Activated naive CD8-positive, alpha-beta T cell treated with anti-CD3 and anti-CD28 coated beads, Interleukin-2, amount 10 ng/mL, durations not matched to agents 7 days and 5 days (primary cell): ENCODE results near the gene GRM8. TPM values are rescaled to one million over a fixed set of nuclear protein-coding genes. Genes with fewer than 3 reads are reported as not detected.

ENCODE experiments used
- ATAC-seq: fragments of 150-1000 bp; cut with Tn5 transposase; one replicate; pipeline ENCODE4 v1.10.0; 2021; ENCODE audit warnings: low read depth, moderate library complexity
- POLR2A ChIA-PET: fragments of 350-600 bp; sonication (Branson Sonifier 250); formaldehyde crosslinking; loops from one replicate; lab custom pipeline; 2021; ENCODE audit warnings: antibody characterized with exemption; lab: Charles Lee
- DNase-seq: peaks from one replicate; pipeline ENCODE4 v3.0.0; 2021
- H3K27ac Mint-ChIP-seq: one replicate; pipeline ENCODE4 v1.8.0; 2022; ENCODE audit warnings: mild to moderate bottlenecking, mixed read lengths
- H3K27me3 Mint-ChIP-seq: one replicate; pipeline ENCODE4 v1.8.0; 2022; ENCODE audit warnings: mild to moderate bottlenecking, moderate library complexity, mixed read lengths
- H3K36me3 Mint-ChIP-seq: one replicate; pipeline ENCODE4 v1.8.0; 2021; ENCODE audit warnings: mild to moderate bottlenecking, mixed read lengths
- H3K4me1 Mint-ChIP-seq: one replicate; pipeline ENCODE4 v1.8.0; 2021; ENCODE audit warnings: mixed read lengths
- H3K4me3 Mint-ChIP-seq: one replicate; pipeline ENCODE4 v1.8.0; 2022; ENCODE audit warnings: mild to moderate bottlenecking, moderate library complexity, mixed read lengths
- H3K9me3 Mint-ChIP-seq: one replicate; pipeline ENCODE4 v1.8.0; 2021; ENCODE audit warnings: mixed read lengths
- total RNA-seq, 2 experiments: library from RNA; stranded (reverse); gene quantifications; one replicate each; pipeline ENCODE4 v1.2.3, GENCODE V29; 2021

The GRM8 gene
- total RNA-seq, 2 experiments from 2014 or later: not detected

GRCh38 chr7:127209886-127210285 lies 42.9 kb downstream of the GRM8 start:
- H3K4me1 Mint-ChIP-seq: no peaks in the 10 kb centered on the region
- no peak for DNase-seq
- ATAC-seq: no peak
- POLR2A ChIA-PET: no interaction called here
- H3K36me3 Mint-ChIP-seq: no peaks in the 10 kb centered on the region
- H3K4me3 Mint-ChIP-seq: no peak overlapping the region
- peaks cover 3% of the 10 kb centered on the region for H3K9me3 Mint-ChIP-seq
- H3K27me3 Mint-ChIP-seq: peaks cover 4% of the 10 kb centered on the region
- H3K27ac Mint-ChIP-seq: no peak overlapping the region

GRCh38 chr7:127208860-127209259 lies 43.9 kb downstream of the GRM8 start:
- H3K36me3 Mint-ChIP-seq: no peaks in the 10 kb centered on the region
- ATAC-seq (no peak), DNase-seq (no peak)
- peaks cover 3% of the 10 kb centered on the region for H3K9me3 Mint-ChIP-seq
- H3K4me1 Mint-ChIP-seq: no peaks in the 10 kb centered on the region
- no peak overlapping the region for H3K27ac Mint-ChIP-seq
- POLR2A ChIA-PET: no interaction called here
- no peak overlapping the region for H3K4me3 Mint-ChIP-seq
- H3K27me3 Mint-ChIP-seq: peaks cover 4% of the 10 kb centered on the region

DNA sequence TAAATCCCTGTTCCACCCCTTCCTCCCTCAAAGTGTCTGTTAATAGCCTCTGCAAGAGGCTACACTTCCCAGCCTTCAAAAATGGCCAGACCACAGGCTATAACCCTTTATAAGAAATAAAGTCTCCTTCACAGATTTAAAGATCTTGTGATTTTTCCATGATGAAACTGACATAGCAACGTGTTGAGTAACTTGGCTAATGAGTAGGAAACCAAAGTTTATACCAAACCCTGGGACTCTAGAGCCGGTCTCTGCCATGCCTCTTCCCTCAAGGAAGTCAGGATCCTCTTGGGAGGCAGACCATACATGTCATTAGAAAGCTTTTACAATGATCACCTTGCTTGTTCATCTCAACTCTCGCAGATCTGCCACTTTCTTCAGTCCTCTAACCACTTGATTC lies 44.4 kb downstream of the GRM8 start:
- Mint-ChIP-seq H3K4me3 (no peak overlapping the region), H3K36me3 (no peaks in the 10 kb centered on the region), H3K27ac (no peak overlapping the region), H3K4me1 (no peaks in the 10 kb centered on the region), H3K9me3 (peaks cover 3% of the 10 kb centered on the region), H3K27me3 (peaks cover 4% of the 10 kb centered on the region)
- no peak for ATAC-seq
- DNase-seq: no peak
- POLR2A ChIA-PET: no interaction called here

GRCh38 chr7:127207806-127208205 lies 44.9 kb downstream of the GRM8 start:
- Mint-ChIP-seq H3K4me1 (no peaks in the 10 kb centered on the region), H3K9me3 (no peaks in the 10 kb centered on the region), H3K27me3 (peaks cover 4% of the 10 kb centered on the region), H3K4me3 (no peak overlapping the region), H3K36me3 (no peaks in the 10 kb centered on the region), H3K27ac (no peak overlapping the region)
- DNase-seq: no peak
- POLR2A ChIA-PET: no interaction called here
- no peak for ATAC-seq

- no peaks in the 10 kb centered on the region for H3K4me1 Mint-ChIP-seq
- H3K36me3 Mint-ChIP-seq: no peaks in the 10 kb centered on the region
- peaks cover 4% of the 10 kb centered on the region for H3K27me3 Mint-ChIP-seq
- H3K9me3 Mint-ChIP-seq: no peaks in the 10 kb centered on the region
- POLR2A ChIA-PET: no interaction called here
- no peak for DNase-seq
- ATAC-seq: no peak
- no peak overlapping the region for H3K4me3 Mint-ChIP-seq
- H3K27ac Mint-ChIP-seq: no peak overlapping the region
These were observed 45.5 kb downstream of the GRM8 start for GRCh38 chr7:127207230-127207629.

- Mint-ChIP-seq H3K4me1 (no peaks in the 10 kb centered on the region), H3K4me3 (no peak overlapping the region), H3K27me3 (no peaks in the 10 kb centered on the region), H3K36me3 (no peaks in the 10 kb centered on the region), H3K9me3 (no peaks in the 10 kb centered on the region), H3K27ac (no peak overlapping the region)
- DNase-seq (no peak), ATAC-seq (no peak)
- POLR2A ChIA-PET: no interaction called here
These were observed 58.2 kb downstream of the GRM8 start for GRCh38 chr7:127194571-127194970.

- Mint-ChIP-seq H3K4me1 (no peaks in the 10 kb centered on the region), H3K27ac (no peak overlapping the region), H3K4me3 (no peak overlapping the region), H3K27me3 (peaks cover 14% of the 10 kb centered on the region), H3K9me3 (no peaks in the 10 kb centered on the region), H3K36me3 (no peaks in the 10 kb centered on the region)
- ATAC-seq (no peak), DNase-seq (no peak)
- POLR2A ChIA-PET: no interaction called here
These were observed 62.9 kb downstream of the GRM8 start for GRCh38 chr7:127189886-127190285.

GRCh38 chr7:127189074-127189473 lies 63.7 kb downstream of the GRM8 start:
- H3K36me3 Mint-ChIP-seq: no peaks in the 10 kb centered on the region
- POLR2A ChIA-PET: no interaction called here
- H3K27ac Mint-ChIP-seq: no peak overlapping the region
- ATAC-seq: no peak
- no peak overlapping the region for H3K4me3 Mint-ChIP-seq
- no peaks in the 10 kb centered on the region for H3K4me1 Mint-ChIP-seq
- H3K9me3 Mint-ChIP-seq: no peaks in the 10 kb centered on the region
- no peak for DNase-seq
- H3K27me3 Mint-ChIP-seq: peaks cover 14% of the 10 kb centered on the region

- Mint-ChIP-seq H3K27me3 (peaks cover 20% of the 10 kb centered on the region), H3K9me3 (no peaks in the 10 kb centered on the region), H3K36me3 (no peaks in the 10 kb centered on the region), H3K4me3 (no peak overlapping the region), H3K27ac (no peak overlapping the region), H3K4me1 (no peaks in the 10 kb centered on the region)
- no peak for DNase-seq
- POLR2A ChIA-PET: no interaction called here
- ATAC-seq: no peak
These were observed 65.0 kb downstream of the GRM8 start for GRCh38 chr7:127187740-127188139.

DNA sequence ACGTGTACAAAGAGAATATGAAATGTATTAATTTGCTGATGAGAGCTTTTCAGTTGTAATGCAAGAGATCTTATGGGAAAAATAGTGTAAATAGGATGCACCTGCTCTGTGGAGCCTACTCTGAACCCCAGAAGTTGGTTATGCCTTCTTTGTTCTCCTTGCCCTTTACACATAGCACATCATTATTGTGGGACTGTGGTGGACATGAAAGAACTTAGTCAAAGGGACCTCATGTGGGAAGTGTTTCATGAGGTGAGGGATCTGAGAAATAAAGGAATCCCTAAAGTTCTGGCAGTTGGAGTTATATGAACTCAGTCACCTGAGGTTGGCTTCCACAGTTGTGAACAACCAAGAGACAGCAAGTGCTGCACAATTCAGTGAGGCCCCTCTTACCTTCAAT lies 66.1 kb downstream of the GRM8 start:
- H3K27ac Mint-ChIP-seq: no peak overlapping the region
- H3K4me3 Mint-ChIP-seq: no peak overlapping the region
- no peak for ATAC-seq
- DNase-seq: no peak
- POLR2A ChIA-PET: no interaction called here
- no peaks in the 10 kb centered on the region for H3K9me3 Mint-ChIP-seq
- no peaks in the 10 kb centered on the region for H3K36me3 Mint-ChIP-seq
- peaks cover 20% of the 10 kb centered on the region for H3K27me3 Mint-ChIP-seq
- H3K4me1 Mint-ChIP-seq: no peaks in the 10 kb centered on the region

- peaks cover 6% of the 10 kb centered on the region for H3K27me3 Mint-ChIP-seq
- no peaks in the 10 kb centered on the region for H3K4me1 Mint-ChIP-seq
- no peak overlapping the region for H3K4me3 Mint-ChIP-seq
- peaks cover 3% of the 10 kb centered on the region for H3K9me3 Mint-ChIP-seq
- H3K36me3 Mint-ChIP-seq: no peaks in the 10 kb centered on the region
- no peak for DNase-seq
- H3K27ac Mint-ChIP-seq: no peak overlapping the region
- ATAC-seq: no peak
- POLR2A ChIA-PET: no interaction called here
These were observed 75.6 kb downstream of the GRM8 start for GRCh38 chr7:127177156-127177555.

GRCh38 chr7:127162366-127162765 lies 90.4 kb downstream of the GRM8 start:
- Mint-ChIP-seq H3K9me3 (no peaks in the 10 kb centered on the region), H3K27ac (no peak overlapping the region), H3K4me3 (no peak overlapping the region), H3K4me1 (no peaks in the 10 kb centered on the region), H3K36me3 (no peaks in the 10 kb centered on the region), H3K27me3 (no peaks in the 10 kb centered on the region)
- POLR2A ChIA-PET: no interaction called here
- no peak for DNase-seq
- ATAC-seq: no peak

DNA sequence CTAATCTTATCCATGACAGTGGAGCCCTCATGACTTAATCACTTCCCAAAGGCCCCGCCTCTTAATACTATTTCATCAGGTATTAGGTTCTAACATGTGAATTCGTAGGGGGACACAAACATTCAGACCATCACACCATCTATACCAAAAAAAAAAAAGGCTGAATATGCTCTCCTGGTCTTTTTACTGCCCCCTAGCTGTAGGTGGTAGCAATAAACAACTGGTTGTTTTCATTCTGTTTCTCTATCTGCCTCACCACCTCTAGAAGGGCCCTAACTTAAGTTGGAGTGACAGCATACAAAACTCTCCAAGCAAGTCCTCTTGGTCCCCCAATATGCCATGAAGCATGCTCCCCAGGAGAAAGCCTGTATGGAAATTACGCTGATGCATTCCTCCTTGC lies 94.1 kb downstream of the GRM8 start:
- H3K36me3 Mint-ChIP-seq: no peaks in the 10 kb centered on the region
- no peak for ATAC-seq
- H3K27me3 Mint-ChIP-seq: no peaks in the 10 kb centered on the region
- no peaks in the 10 kb centered on the region for H3K9me3 Mint-ChIP-seq
- H3K4me1 Mint-ChIP-seq: no peaks in the 10 kb centered on the region
- POLR2A ChIA-PET: no interaction called here
- H3K27ac Mint-ChIP-seq: no peak overlapping the region
- H3K4me3 Mint-ChIP-seq: no peak overlapping the region
- no peak for DNase-seq

- DNase-seq (no peak), ATAC-seq (no peak)
- Mint-ChIP-seq H3K4me3 (no peak overlapping the region), H3K27me3 (no peaks in the 10 kb centered on the region), H3K36me3 (no peaks in the 10 kb centered on the region), H3K9me3 (no peaks in the 10 kb centered on the region), H3K27ac (no peak overlapping the region), H3K4me1 (no peaks in the 10 kb centered on the region)
- POLR2A ChIA-PET: no interaction called here
These were observed 97.8 kb downstream of the GRM8 start for GRCh38 chr7:127154958-127155357.

DNA sequence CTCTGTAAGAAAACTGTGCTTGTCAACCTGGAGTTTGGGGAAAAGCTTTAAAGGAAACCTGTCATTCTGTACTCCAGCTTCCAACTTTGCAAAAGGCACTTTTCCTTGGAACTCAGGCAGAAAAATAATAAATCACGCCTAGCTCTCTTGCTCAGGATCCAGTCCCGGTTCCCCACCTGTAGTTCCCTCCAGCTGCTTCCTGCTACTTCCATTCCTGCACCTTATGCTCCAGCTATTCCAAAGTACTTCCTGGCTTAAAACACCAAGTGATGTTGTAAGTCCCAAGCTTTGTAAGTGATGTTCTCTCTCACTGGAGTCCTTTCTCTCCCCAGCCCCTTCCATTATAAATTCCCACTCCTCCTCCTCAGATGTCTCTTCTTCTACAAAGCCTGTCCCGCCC lies 98.6 kb downstream of the GRM8 start:
- POLR2A ChIA-PET: no interaction called here
- Mint-ChIP-seq H3K4me1 (no peaks in the 10 kb centered on the region), H3K9me3 (no peaks in the 10 kb centered on the region), H3K4me3 (no peak overlapping the region), H3K27ac (no peak overlapping the region), H3K27me3 (no peaks in the 10 kb centered on the region), H3K36me3 (no peaks in the 10 kb centered on the region)
- no peak for ATAC-seq
- no peak for DNase-seq
